Osteocyte (in vitro differentiated cells): ENCODE measurements around the gene TFDP1. TPM values are rescaled to one million over a fixed set of nuclear protein-coding genes. Genes with fewer than 3 reads are reported as not detected.

Experiments
- DNase-seq: peaks from one replicate; pipeline ENCODE4 v3.0.0; 2021; ENCODE audit warnings: mixed read lengths; ENCODE audit not compliant: unreplicated experiment; ENCODE audit errors: extremely low spot score
- H3K27ac Mint-ChIP-seq: one replicate; pipeline ENCODE4 v1.8.0; 2021; ENCODE audit warnings: mild to moderate bottlenecking, mixed read lengths; ENCODE audit not compliant: unreplicated experiment
- H3K27me3 Mint-ChIP-seq: one replicate; pipeline ENCODE4 v1.8.0; 2021; ENCODE audit warnings: mixed read lengths; ENCODE audit not compliant: unreplicated experiment
- H3K36me3 Mint-ChIP-seq: one replicate; pipeline ENCODE4 v1.8.0; 2021; ENCODE audit warnings: mixed read lengths; ENCODE audit not compliant: unreplicated experiment
- H3K4me1 Mint-ChIP-seq: one replicate; pipeline ENCODE4 v1.8.0; 2021; ENCODE audit warnings: mixed read lengths; ENCODE audit not compliant: unreplicated experiment
- H3K4me3 Mint-ChIP-seq: one replicate; pipeline ENCODE4 v1.8.0; 2021; ENCODE audit warnings: mild to moderate bottlenecking, moderate library complexity, mixed read lengths; ENCODE audit not compliant: unreplicated experiment
- H3K9me3 Mint-ChIP-seq: one replicate; pipeline ENCODE4 v1.8.0; 2021; ENCODE audit warnings: mixed read lengths; ENCODE audit not compliant: unreplicated experiment
- total RNA-seq: library from RNA; stranded (reverse); gene quantifications from 2 replicates; pipeline ENCODE4 v1.2.1, GENCODE V29; 2021
- TF ChIP-seq, protein P1 (sequence below): fragments of 200-600 bp; sonication (generic); IDR thresholded peaks from 2 replicates; pipeline ENCODE4 v1.5.0; 2021; ENCODE audit warnings: antibody characterized with exemption, mild to moderate bottlenecking, moderate library complexity

TFDP1 gene
- total RNA-seq, 1 donor from 2014 or later = 66.9 TPM

DNA sequence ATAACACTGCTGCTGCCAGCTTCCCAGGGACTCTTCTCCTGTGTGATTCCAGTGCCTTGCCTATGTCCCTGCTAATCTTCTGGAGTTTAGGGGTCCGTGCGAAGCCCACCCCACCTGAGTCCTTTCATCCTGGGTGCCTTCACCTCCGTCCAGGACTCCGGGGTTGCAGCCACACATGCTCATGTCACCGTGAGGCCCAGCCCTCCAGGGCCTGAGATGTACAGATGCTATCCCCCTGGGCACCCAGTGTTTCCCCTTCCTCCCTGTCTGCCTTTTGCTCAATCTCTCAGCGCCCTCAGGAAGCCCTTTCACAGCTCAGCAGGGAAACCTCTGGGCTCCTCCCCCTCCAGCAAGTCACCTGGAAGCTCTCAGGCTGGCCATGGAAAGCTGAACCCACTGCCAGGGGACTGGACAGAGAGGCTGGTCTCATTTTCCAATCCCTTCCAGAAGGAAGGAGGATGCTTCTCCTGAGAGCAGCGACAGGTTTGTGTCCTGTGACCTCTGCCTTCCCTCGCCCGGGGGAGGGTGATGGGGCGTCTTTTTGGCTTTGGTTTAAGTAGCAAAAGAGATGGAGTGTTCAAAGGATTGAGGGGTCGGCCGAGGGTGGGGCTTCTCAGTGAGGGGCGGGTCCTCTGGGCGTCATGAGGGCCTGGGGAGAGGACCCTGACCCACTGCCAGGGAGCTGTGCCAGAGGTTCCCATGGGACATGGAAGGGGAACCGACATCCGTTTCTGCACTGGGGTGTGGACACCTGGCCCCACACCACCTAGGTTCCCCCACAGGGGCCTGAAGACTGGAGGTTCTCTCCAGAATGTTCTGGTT is 30.8 kb upstream of the TFDP1 start:
- H3K4me1 Mint-ChIP-seq = no peaks in the 10 kb centered on the region
- no peak overlapping the region for H3K4me3 Mint-ChIP-seq
- H3K27me3 Mint-ChIP-seq = no peaks in the 10 kb centered on the region
- TF ChIP-seq, protein P1, sequence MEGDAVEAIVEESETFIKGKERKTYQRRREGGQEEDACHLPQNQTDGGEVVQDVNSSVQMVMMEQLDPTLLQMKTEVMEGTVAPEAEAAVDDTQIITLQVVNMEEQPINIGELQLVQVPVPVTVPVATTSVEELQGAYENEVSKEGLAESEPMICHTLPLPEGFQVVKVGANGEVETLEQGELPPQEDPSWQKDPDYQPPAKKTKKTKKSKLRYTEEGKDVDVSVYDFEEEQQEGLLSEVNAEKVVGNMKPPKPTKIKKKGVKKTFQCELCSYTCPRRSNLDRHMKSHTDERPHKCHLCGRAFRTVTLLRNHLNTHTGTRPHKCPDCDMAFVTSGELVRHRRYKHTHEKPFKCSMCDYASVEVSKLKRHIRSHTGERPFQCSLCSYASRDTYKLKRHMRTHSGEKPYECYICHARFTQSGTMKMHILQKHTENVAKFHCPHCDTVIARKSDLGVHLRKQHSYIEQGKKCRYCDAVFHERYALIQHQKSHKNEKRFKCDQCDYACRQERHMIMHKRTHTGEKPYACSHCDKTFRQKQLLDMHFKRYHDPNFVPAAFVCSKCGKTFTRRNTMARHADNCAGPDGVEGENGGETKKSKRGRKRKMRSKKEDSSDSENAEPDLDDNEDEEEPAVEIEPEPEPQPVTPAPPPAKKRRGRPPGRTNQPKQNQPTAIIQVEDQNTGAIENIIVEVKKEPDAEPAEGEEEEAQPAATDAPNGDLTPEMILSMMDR = no peak
- H3K27ac Mint-ChIP-seq = no peak overlapping the region
- H3K9me3 Mint-ChIP-seq = no peaks in the 10 kb centered on the region
- peak; percentile 74 for DNase-seq
- H3K36me3 Mint-ChIP-seq = peaks cover 35% of the 10 kb centered on the region

DNA sequence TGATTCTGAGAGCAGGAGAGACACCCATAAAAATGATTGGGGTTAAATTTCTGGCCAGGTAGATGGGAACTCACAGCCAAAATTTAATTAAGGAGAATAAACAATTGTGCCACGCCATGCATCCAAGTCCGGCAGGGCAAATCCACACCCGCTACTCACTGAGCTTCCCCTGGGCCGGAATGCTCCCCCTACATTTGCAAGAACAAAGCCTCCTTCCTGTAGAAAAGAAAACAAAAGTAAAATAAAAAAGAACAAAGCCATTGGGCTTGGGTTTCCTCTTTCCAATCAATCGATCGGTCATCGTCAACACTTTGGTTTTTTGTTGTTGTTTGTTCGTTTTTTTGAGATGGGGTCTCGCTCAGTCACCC is 30.2 kb upstream of the TFDP1 start:
- Mint-ChIP-seq H3K27me3 (no peaks in the 10 kb centered on the region), H3K27ac (no peak overlapping the region), H3K4me1 (no peaks in the 10 kb centered on the region), H3K4me3 (no peak overlapping the region), H3K36me3 (peaks cover 34% of the 10 kb centered on the region), H3K9me3 (no peaks in the 10 kb centered on the region)
- TF ChIP-seq, protein P1 = no peak
- DNase-seq = no peak

DNA sequence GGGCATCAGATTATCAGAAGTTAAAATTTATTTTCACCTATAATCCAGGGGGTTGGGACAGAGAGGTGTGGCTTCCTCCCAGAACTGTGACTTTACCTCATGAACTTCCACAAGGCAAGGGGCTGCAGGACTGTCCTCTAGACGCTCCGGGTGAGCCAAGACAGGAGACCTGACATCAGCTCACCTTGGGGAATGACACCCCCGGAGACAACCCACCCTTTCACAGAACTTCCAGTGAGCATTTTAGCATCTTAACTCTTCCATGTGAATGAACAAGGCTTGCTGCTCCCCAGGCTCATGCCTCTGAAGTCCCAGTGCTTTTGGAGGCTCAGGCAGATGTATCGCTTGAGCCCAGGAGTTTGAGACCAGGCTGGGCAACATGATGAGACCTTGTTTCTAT is 29.4 kb upstream of the TFDP1 start:
- Mint-ChIP-seq H3K4me1 (no peaks in the 10 kb centered on the region), H3K27me3 (no peaks in the 10 kb centered on the region), H3K36me3 (peaks cover 30% of the 10 kb centered on the region), H3K4me3 (no peak overlapping the region), H3K9me3 (no peaks in the 10 kb centered on the region), H3K27ac (no peak overlapping the region)
- TF ChIP-seq, protein P1 = no peak
- peak; percentile 66 for DNase-seq

DNA sequence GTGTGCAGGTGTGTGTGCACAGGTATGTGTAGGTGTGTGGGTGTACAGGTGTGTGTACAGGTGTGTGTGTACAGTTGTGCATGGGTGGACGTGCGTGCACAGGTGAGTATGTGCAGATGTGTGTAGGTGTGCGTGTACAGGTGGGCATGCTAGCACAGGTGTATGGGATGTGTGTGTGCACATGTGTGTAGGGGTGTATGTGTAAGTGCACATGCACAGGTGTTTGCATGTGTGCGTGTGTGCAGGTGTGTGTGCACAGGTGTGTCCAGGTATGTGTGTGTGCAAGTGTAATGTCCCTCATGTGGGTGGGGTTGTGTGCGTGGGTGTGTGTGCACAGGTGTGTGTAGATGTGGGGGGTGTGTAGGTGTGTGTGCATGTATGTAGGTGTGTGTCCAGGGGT is 27.5 kb upstream of the TFDP1 start:
- Mint-ChIP-seq H3K27me3 (no peaks in the 10 kb centered on the region), H3K4me1 (peaks cover under 1% of the 10 kb centered on the region), H3K36me3 (peaks cover 14% of the 10 kb centered on the region), H3K4me3 (no peak overlapping the region), H3K9me3 (no peaks in the 10 kb centered on the region), H3K27ac (no peak overlapping the region)
- TF ChIP-seq, protein P1 = no peak
- DNase-seq = peak; percentile 57

GRCh38 chr13:113558461-113558860 is 26.1 kb upstream of the TFDP1 start:
- Mint-ChIP-seq H3K36me3 (peaks cover 8% of the 10 kb centered on the region), H3K27me3 (no peaks in the 10 kb centered on the region), H3K4me3 (no peak overlapping the region), H3K4me1 (peaks cover 6% of the 10 kb centered on the region), H3K27ac (no peak overlapping the region), H3K9me3 (no peaks in the 10 kb centered on the region)
- peak; percentile 34 for DNase-seq
- TF ChIP-seq, protein P1 = no peak
